GM21515 (cell line): Measurements from ENCODE around the gene MX2.
"Not testable (repeated sequence)": the region's sequence is repeated elsewhere in the genome, so short reads cannot be mapped to it uniquely, and the experiment has no call there.

Source experiments
- ATAC-seq: cut with Tn5 transposase; IDR thresholded peaks from one replicate; pipeline ENCODE4 v1.9.1; 2021; ENCODE audit not compliant: unreplicated experiment

MX2 gene

GRCh38 chr21:41411449-41412089 is 49.7 kb downstream of the MX2 start:
- ATAC-seq: no peak

- not testable (repeated sequence) for ATAC-seq
These were observed 55.7 kb downstream of the MX2 start for GRCh38 chr21:41417505-41417904.

GRCh38 chr21:41418393-41418792 is 56.6 kb downstream of the MX2 start:
- ATAC-seq: no peak

GRCh38 chr21:41418956-41419680 is 57.3 kb downstream of the MX2 start:
- no peak for ATAC-seq

GRCh38 chr21:41419921-41420862 is 58.4 kb downstream of the MX2 start:
- ATAC-seq: no peak

- not testable (repeated sequence) for ATAC-seq
These were observed 59.2 kb downstream of the MX2 start for GRCh38 chr21:41420998-41421397.

GRCh38 chr21:41422546-41423304 is 60.9 kb downstream of the MX2 start:
- ATAC-seq: no peak

- ATAC-seq: not testable (repeated sequence)
These were observed 61.4 kb downstream of the MX2 start for GRCh38 chr21:41423305-41423636.

GRCh38 chr21:41425588-41425953 is 63.7 kb downstream of the MX2 start:
- no peak for ATAC-seq

- ATAC-seq: peak; percentile 86
These were observed 64.3 kb downstream of the MX2 start, which contains the start of gene MX1 for GRCh38 chr21:41425954-41426675. MX1 (plus strand) TSS chr21:41426239; CDS start chr21:41432071, 5,832 bp downstream.

GRCh38 chr21:41426676-41427404 is 65.0 kb downstream of the MX2 start:
- peak; percentile 6 for ATAC-seq

- ATAC-seq: no peak
These were observed 65.7 kb downstream of the MX2 start for GRCh38 chr21:41427556-41427955.

- ATAC-seq: no peak
These were observed 66.5 kb downstream of the MX2 start for GRCh38 chr21:41428311-41428710.

- no peak for ATAC-seq
These were observed 67.0 kb downstream of the MX2 start for GRCh38 chr21:41428847-41429246.

GRCh38 chr21:41429305-41429704 is 67.5 kb downstream of the MX2 start:
- ATAC-seq: no peak

- no peak for ATAC-seq
These were observed 68.2 kb downstream of the MX2 start for GRCh38 chr21:41429925-41430491.

GRCh38 chr21:41431788-41432548 is 70.1 kb downstream of the MX2 start:
- peak; percentile 67 for ATAC-seq
